HepG2 (cell line): ENCODE data around the gene DPP6. TPM values are rescaled to one million over a fixed set of nuclear protein-coding genes. Genes with fewer than 3 reads are reported as not detected.

Source experiments
- ATAC-seq: fragments of 200-7000 bp; cut with Tn5 transposase; 3 replicates; pipeline ENCODE4 v1.9.1; 2020; ENCODE audit warnings: mild to moderate bottlenecking, moderate library complexity
- BruUV-seq: library from RNA; stranded (reverse); fragments of 400-500 nt; replicated peaks from 2 replicates; lab custom pipeline; 2021; lab: Mats Ljungman, UMichigan
- CTCF ChIA-PET: fragments of 300-600 bp; formaldehyde crosslinking; extraction: SDS; loops from one replicate; lab custom pipeline; 2021; ENCODE audit warnings: low total read pairs, inconsistent platforms, low intra/inter-chr PET ratio; lab: Yijun Ruan, JAX
- POLR2A ChIA-PET: fragments of 350-600 bp; sonication (Branson Sonifier 250); formaldehyde crosslinking; loops from one replicate; lab custom pipeline; 2020; ENCODE audit warnings: antibody characterized with exemption, inconsistent platforms; lab: Yijun Ruan, JAX
- DNase-seq: peaks from one replicate; pipeline ENCODE4 v3.0.0-alpha.2; 2015; ENCODE audit warnings: low spot score
- FAIRE-seq: peaks from 3 replicates; lab custom pipeline; 2011; peaks lifted over from hg19 to GRCh38; lab: Jason Lieb, UNC
- H2AFZ ChIP-seq: one replicate; pipeline ENCODE4 v1.6.1; 2011; ENCODE audit warnings: low read length, inconsistent platforms
- H3K27ac ChIP-seq: fragments of 300-600 bp; 3 replicates; pipeline ENCODE4 v1.8.0; 2011; ENCODE audit warnings: mixed run types, mild to moderate bottlenecking, mixed read lengths, low read length, inconsistent platforms; ENCODE audit not compliant: insufficient read depth; ENCODE audit errors: extremely low read length
- H3K27me3 ChIP-seq, 2 experiments: fragments of 200-600 bp in 1 of 2; 2 replicates in 1 of 2; 3 replicates in 1 of 2; pipeline versions ENCODE4 v1.6.0 to v1.8.0; 2011; ENCODE audit warnings: low read length in 2 of 2, mild to moderate bottlenecking in 2 of 2, moderate library complexity in 2 of 2, inconsistent platforms in 1 of 2; ENCODE audit not compliant: insufficient read depth in 2 of 2, control insufficient read depth in 1 of 2
- H3K36me3 ChIP-seq, 2 experiments: fragments of 200-600 bp in 1 of 2; replicated peaks in 1 of 2; 2 replicates in 1 of 2; 3 replicates in 1 of 2; pipeline versions ENCODE4 v1.5.1 to v1.8.0; 2011; ENCODE audit warnings: low read length in 2 of 2, inconsistent platforms in 1 of 2; ENCODE audit not compliant: insufficient read depth in 2 of 2, control insufficient read depth in 1 of 2
- H3K4me1 ChIP-seq: 2 replicates; pipeline ENCODE4 v1.5.1; 2012; ENCODE audit warnings: low read length, inconsistent platforms; ENCODE audit not compliant: insufficient read depth
- H3K4me2 ChIP-seq: 2 replicates; pipeline ENCODE4 v1.6.0; 2011; ENCODE audit warnings: low read depth, low read length, inconsistent platforms
- H3K4me3 ChIP-seq, 3 experiments: fragments of 200-600 bp in 1 of 3; sonication (generic), shearing (Covaris generic) in 1 of 3; replicated peaks in 1 of 3; 2 replicates each; pipeline ENCODE4 v1.5.1; 2011 to 2016; ENCODE audit warnings: low read length in 3 of 3, inconsistent platforms in 2 of 3, low read depth in 2 of 3, mild to moderate bottlenecking in 2 of 3, control low read depth in 1 of 3, mixed read lengths in 1 of 3; ENCODE audit not compliant: insufficient read depth in 1 of 3
- H3K79me2 ChIP-seq: one replicate; pipeline ENCODE4 v1.6.1; 2011; ENCODE audit warnings: low read length, inconsistent platforms; ENCODE audit not compliant: insufficient read depth
- H3K9ac ChIP-seq: 2 replicates; pipeline ENCODE4 v1.6.0; 2011; ENCODE audit warnings: mild to moderate bottlenecking, low read depth, low read length, inconsistent platforms; ENCODE audit not compliant: insufficient read depth
- H3K9me3 ChIP-seq: 2 replicates; pipeline ENCODE4 v1.5.1; 2012; ENCODE audit warnings: mild to moderate bottlenecking, low read length
- H4K20me1 ChIP-seq: 2 replicates; pipeline ENCODE4 v1.6.0; 2011; ENCODE audit warnings: inconsistent platforms, mild to moderate bottlenecking, low read length, moderate library complexity; ENCODE audit not compliant: insufficient read depth
- CTCF ChIP-seq: sonication (generic); formaldehyde crosslinking; IDR thresholded peaks from 2 replicates; pipeline ENCODE4 v1.5.0; 2020; ENCODE audit warnings: mild to moderate bottlenecking, missing genetic modification reagents, moderate library complexity
- MAFF ChIP-seq: IDR thresholded peaks from 2 replicates; pipeline ENCODE4 v1.6.1; 2011; ENCODE audit warnings: low read depth, low read length, improper control_type of control experiment
- MAFK ChIP-seq, 2 experiments: IDR thresholded peaks in 1 of 2; conservative IDR thresholded peaks in 1 of 2; 2 replicates each; pipeline ENCODE4 v1.6.1; 2011; ENCODE audit warnings: improper control_type of control experiment in 2 of 2, low read length in 2 of 2
- RAD21 ChIP-seq: fragments of 450-650 bp; formaldehyde crosslinking; IDR thresholded peaks from 2 replicates; pipeline ENCODE4 v1.5.0; 2020; ENCODE audit warnings: mild to moderate bottlenecking
- SMC3 ChIP-seq: IDR thresholded peaks from 2 replicates; pipeline ENCODE4 v1.6.1; 2011; ENCODE audit warnings: low read length, improper control_type of control experiment
- SNAPC5 ChIP-seq: sonication (generic); formaldehyde crosslinking; IDR thresholded peaks from 2 replicates; pipeline ENCODE4 v1.8.1; 2023; ENCODE audit warnings: mild to moderate bottlenecking, missing genetic modification reagents, borderline replicate concordance
- STAG1 ChIP-seq: sonication (generic); formaldehyde crosslinking; IDR thresholded peaks from 2 replicates; pipeline ENCODE4 v1.4.0; 2020; ENCODE audit warnings: missing genetic modification reagents
- TCF7 ChIP-seq: sonication (generic); IDR thresholded peaks from 2 replicates; pipeline ENCODE4 v1.6.1; 2016; ENCODE audit warnings: antibody characterized with exemption, low read depth
- TMF1 ChIP-seq: sonication (generic); formaldehyde crosslinking; IDR thresholded peaks from 2 replicates; pipeline ENCODE4 v1.8.1; 2022; ENCODE audit warnings: low read depth, missing genetic modification reagents
- ZNF629 ChIP-seq: sonication (generic); formaldehyde crosslinking; conservative IDR thresholded peaks from 2 replicates; pipeline ENCODE4 v1.5.0; 2020; ENCODE audit warnings: missing genetic modification reagents
- ZNF780A ChIP-seq: sonication (generic); formaldehyde crosslinking; IDR thresholded peaks from 2 replicates; pipeline ENCODE4 v1.8.0; 2022; ENCODE audit warnings: mild to moderate bottlenecking, missing genetic modification reagents, moderate library complexity
- WGBS: methylation state at CpG from one replicate; pipeline ENCODE4 v1.1.6; 2017; ENCODE audit warnings: low lambda C conversion rate; 5-methylcytosine and 5-hydroxymethylcytosine counted together
- in situ Hi-C: cut with HindIII; loops from 2 replicates; pipeline ENCODE4 v1.10.0; 2017; ENCODE audit warnings: low pct_unique_long_range_greater_than_20kb; ENCODE audit not compliant: extremely low pct_ligation_motif_present
- intact Hi-C: fragments of 100-400 bp; cut with micrococcal nuclease; formaldehyde crosslinking; loops from one replicate; pipeline ENCODE4 v1.10.0; 2022; ENCODE audit not compliant: unreplicated experiment
- polyA plus RNA-seq, 8 experiments: library from polyadenylated mRNA; depleted of rRNA in 3 of 8; stranded (reverse) in 7 of 8; unstranded in 1 of 8; fragments of >200 nt; fragmentation: Illumina TruSeq in 4 of 8; extraction: Trizol in 4 of 8; gene quantifications; 2 replicates each; pipeline versions ENCODE4 v1.2.1 to v1.2.3, GENCODE V29; 2011 to 2016; ENCODE audit warnings: low read depth in 4 of 8, missing spikeins in 1 of 8, mixed read lengths in 1 of 8; ENCODE audit not compliant: insufficient read depth in 1 of 8
- total RNA-seq, 5 experiments: library from RNA; depleted of rRNA; stranded (reverse); fragments of >200 nt; fragmentation: Illumina TruSeq; extraction: Trizol; gene quantifications; 2 replicates each; pipeline ENCODE4 v1.2.3, GENCODE V29; 2016; ENCODE audit warnings: low read depth in 1 of 5

The DPP6 gene
- total and polyA plus RNA-seq, 2 of the 13 experiments (the other 11 are each of a cell fraction or from before 2014, with no cell fraction given), result not detected

GRCh38 chr7:154832557-154833138, 780.5 kb downstream of the DPP6 start:
- Histone ChIP-seq H3K4me3 (no peak overlapping the region), H3K36me3 (no peaks in the 10 kb centered on the region), H3K27me3 (peaks cover 0 to 37% of the 10 kb centered on the region in 2 experiments; a peak in 2 of 5 replicates), H3K9ac (no peak overlapping the region), H3K4me2 (no peak overlapping the region), H4K20me1 (no peaks in the 10 kb centered on the region), H3K4me1 (no peaks in the 10 kb centered on the region), H3K79me2 (no peaks in the 10 kb centered on the region), H3K27ac (no peak overlapping the region), H2AFZ (no peak overlapping the region), H3K9me3 (no peaks in the 10 kb centered on the region)
- intact Hi-C loops, result no loop called here
- POLR2A ChIA-PET, result no interaction called here
- ATAC-seq (peak; percentile 88), FAIRE-seq (peak; percentile 47), DNase-seq (peak; percentile 38)
- BruUV-seq, result no TSS peak
- WGBS, result 11% methylated on average over 10 of the region's 12 CpGs
- TF ChIP-seq STAG1 (peak; percentile 77), SMC3 (peak; percentile 36), TCF7 (no peak), ZNF780A (CRISPR knock-in tag) (no peak), RAD21 (CRISPR knock-in tag) (peak; percentile 56), TMF1 (no peak), CTCF (peak; percentile 75), MAFF (peak; percentile 45; the same call in 1 of the 2 replicates), ZNF629 (CRISPR knock-in tag) (peak; percentile 69), MAFK (conservative IDR thresholded peaks at IDR 0.05 in 1 of 2, IDR thresholded peaks at IDR 0.05 in 1 of 2; ENCODE audit: low read length in 2 of 2) (peak; percentile 40 to 69; a peak in 3 of 4 replicates), SNAPC5 (CRISPR knock-in tag) (no peak)
- in situ Hi-C loops, result no loop called here
- CTCF ChIA-PET, result no interaction called here
